ENCODE measurements around the gene IMMP2L.

The IMMP2L gene

GRCh38 chr7:110994028-110994967 lies 568.0 kb downstream of the IMMP2L start:
- H3K27me3 ChIP-seq (ENCODE audit: insufficient read depth, low read length, poor library complexity, severe bottlenecking) = no peaks in the 10 kb centered on the region
- H4K20me1 ChIP-seq (ENCODE audit: insufficient read depth, low read length, poor library complexity, severe bottlenecking) = no peaks in the 10 kb centered on the region
- no peaks in the 10 kb centered on the region for H3K36me3 ChIP-seq (ENCODE audit: insufficient read depth, low read length)
- H3K4me2 ChIP-seq (ENCODE audit: low read depth, low read length, poor library complexity, severe bottlenecking) = no peak overlapping the region
- no peaks in the 10 kb centered on the region for H3K79me2 ChIP-seq (ENCODE audit: insufficient read depth, low read length)
- H3F3A ChIP-seq (ENCODE audit: low read depth) = no peaks in the 10 kb centered on the region
- TF ChIP-seq, protein P1, sequence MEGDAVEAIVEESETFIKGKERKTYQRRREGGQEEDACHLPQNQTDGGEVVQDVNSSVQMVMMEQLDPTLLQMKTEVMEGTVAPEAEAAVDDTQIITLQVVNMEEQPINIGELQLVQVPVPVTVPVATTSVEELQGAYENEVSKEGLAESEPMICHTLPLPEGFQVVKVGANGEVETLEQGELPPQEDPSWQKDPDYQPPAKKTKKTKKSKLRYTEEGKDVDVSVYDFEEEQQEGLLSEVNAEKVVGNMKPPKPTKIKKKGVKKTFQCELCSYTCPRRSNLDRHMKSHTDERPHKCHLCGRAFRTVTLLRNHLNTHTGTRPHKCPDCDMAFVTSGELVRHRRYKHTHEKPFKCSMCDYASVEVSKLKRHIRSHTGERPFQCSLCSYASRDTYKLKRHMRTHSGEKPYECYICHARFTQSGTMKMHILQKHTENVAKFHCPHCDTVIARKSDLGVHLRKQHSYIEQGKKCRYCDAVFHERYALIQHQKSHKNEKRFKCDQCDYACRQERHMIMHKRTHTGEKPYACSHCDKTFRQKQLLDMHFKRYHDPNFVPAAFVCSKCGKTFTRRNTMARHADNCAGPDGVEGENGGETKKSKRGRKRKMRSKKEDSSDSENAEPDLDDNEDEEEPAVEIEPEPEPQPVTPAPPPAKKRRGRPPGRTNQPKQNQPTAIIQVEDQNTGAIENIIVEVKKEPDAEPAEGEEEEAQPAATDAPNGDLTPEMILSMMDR (conservative IDR thresholded peaks at IDR 0.05; ENCODE audit: low read length) = no peak
- no peak for TF ChIP-seq EZH2phosphoT487 (IDR thresholded peaks at IDR 0.05; ENCODE audit: borderline replicate concordance)
- H2AFZ ChIP-seq (ENCODE audit: low read length) = no peak overlapping the region
- H3K4me3 ChIP-seq (ENCODE audit: low read length, poor library complexity, severe bottlenecking) = no peak overlapping the region
- H3K9ac ChIP-seq (ENCODE audit: low read depth, low read length, poor library complexity, severe bottlenecking) = no peak overlapping the region
- no peaks in the 10 kb centered on the region for H3K9me2 ChIP-seq (replicated peaks; ENCODE audit: low read depth, low read length)
- no peaks in the 10 kb centered on the region for H3K9me3 ChIP-seq (ENCODE audit: insufficient read depth, low read depth, low read length)
- no peaks in the 10 kb centered on the region for H3K4me1 ChIP-seq (ENCODE audit: insufficient read depth, low read length, poor library complexity, severe bottlenecking)

GRCh38 chr7:110988890-110989501 lies 573.3 kb downstream of the IMMP2L start:
- H3K4me3 ChIP-seq (ENCODE audit: low read length, poor library complexity, severe bottlenecking) = no peak overlapping the region
- H3F3A ChIP-seq (ENCODE audit: low read depth) = no peaks in the 10 kb centered on the region
- no peak overlapping the region for H3K4me2 ChIP-seq (ENCODE audit: low read depth, low read length, poor library complexity, severe bottlenecking)
- no peak overlapping the region for H2AFZ ChIP-seq (ENCODE audit: low read length)
- H3K79me2 ChIP-seq (ENCODE audit: insufficient read depth, low read length) = no peaks in the 10 kb centered on the region
- no peaks in the 10 kb centered on the region for H4K20me1 ChIP-seq (ENCODE audit: insufficient read depth, low read length, poor library complexity, severe bottlenecking)
- H3K9ac ChIP-seq (ENCODE audit: low read depth, low read length, poor library complexity, severe bottlenecking) = no peak overlapping the region
- H3K9me3 ChIP-seq (ENCODE audit: insufficient read depth, low read depth, low read length) = no peaks in the 10 kb centered on the region
- TF ChIP-seq, protein P1 (conservative IDR thresholded peaks at IDR 0.05; ENCODE audit: low read length) = no peak
- TF ChIP-seq EZH2phosphoT487 (IDR thresholded peaks at IDR 0.05; ENCODE audit: borderline replicate concordance) = no peak
- no peaks in the 10 kb centered on the region for H3K9me2 ChIP-seq (replicated peaks; ENCODE audit: low read depth, low read length)
- H3K27me3 ChIP-seq (ENCODE audit: insufficient read depth, low read length, poor library complexity, severe bottlenecking) = no peaks in the 10 kb centered on the region
- no peaks in the 10 kb centered on the region for H3K36me3 ChIP-seq (ENCODE audit: insufficient read depth, low read length)
- no peaks in the 10 kb centered on the region for H3K4me1 ChIP-seq (ENCODE audit: insufficient read depth, low read length, poor library complexity, severe bottlenecking)

DNA sequence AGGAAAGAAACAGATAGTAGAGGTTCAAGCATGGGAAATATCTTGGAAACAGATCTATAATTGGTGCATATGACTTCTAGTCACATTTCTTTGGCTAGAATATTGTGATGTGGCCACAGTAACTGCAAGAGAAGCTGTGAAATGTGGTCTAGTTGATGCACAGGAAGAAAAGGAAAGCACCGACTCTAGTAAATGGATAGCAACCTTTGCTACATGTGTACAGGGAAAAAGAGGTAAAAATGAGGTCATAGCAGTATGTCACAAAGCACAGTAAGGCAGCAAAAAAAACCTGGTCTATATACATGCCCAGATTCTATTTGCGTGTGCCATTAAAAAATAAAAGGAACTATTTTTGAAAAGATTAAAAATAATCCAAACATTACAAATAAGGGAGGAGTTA lies 573.9 kb downstream of the IMMP2L start:
- Histone ChIP-seq H3K4me3 (ENCODE audit: low read length, poor library complexity, severe bottlenecking) (no peak overlapping the region), H3K9me3 (ENCODE audit: insufficient read depth, low read depth, low read length) (no peaks in the 10 kb centered on the region), H3K79me2 (ENCODE audit: insufficient read depth, low read length) (no peaks in the 10 kb centered on the region), H4K20me1 (ENCODE audit: insufficient read depth, low read length, poor library complexity, severe bottlenecking) (no peaks in the 10 kb centered on the region), H3F3A (ENCODE audit: low read depth) (no peaks in the 10 kb centered on the region), H3K9me2 (replicated peaks; ENCODE audit: low read depth, low read length) (no peaks in the 10 kb centered on the region), H3K4me1 (ENCODE audit: insufficient read depth, low read length, poor library complexity, severe bottlenecking) (no peaks in the 10 kb centered on the region), H2AFZ (ENCODE audit: low read length) (no peak overlapping the region), H3K4me2 (ENCODE audit: low read depth, low read length, poor library complexity, severe bottlenecking) (no peak overlapping the region), H3K9ac (ENCODE audit: low read depth, low read length, poor library complexity, severe bottlenecking) (no peak overlapping the region), H3K36me3 (ENCODE audit: insufficient read depth, low read length) (no peaks in the 10 kb centered on the region), H3K27me3 (ENCODE audit: insufficient read depth, low read length, poor library complexity, severe bottlenecking) (no peaks in the 10 kb centered on the region)
- TF ChIP-seq, protein P1 (conservative IDR thresholded peaks at IDR 0.05; ENCODE audit: low read length) = no peak

Data from Loucy (cell line).